GM10847 (cell line): ENCODE results near the gene LONP2.

Source experiments
- POLR2A ChIP-seq: IDR thresholded peaks from 2 replicates; pipeline ENCODE4 v1.6.1; 2011; ENCODE audit not compliant: insufficient read length; ENCODE audit errors: extremely low read depth

The LONP2 gene

GRCh38 chr16:48365601-48366164 is 121.6 kb downstream of the LONP2 start:
- no peak for TF ChIP-seq POLR2A

- TF ChIP-seq POLR2A = no peak
These were observed 122.3 kb downstream of the LONP2 start for GRCh38 chr16:48366165-48367093.

GRCh38 chr16:48367441-48368049 is 123.4 kb downstream of the LONP2 start:
- no peak for TF ChIP-seq POLR2A

GRCh38 chr16:48369765-48370164 is 125.7 kb downstream of the LONP2 start:
- no peak for TF ChIP-seq POLR2A

GRCh38 chr16:48370229-48370628 is 126.1 kb downstream of the LONP2 start:
- no peak for TF ChIP-seq POLR2A

- no peak for TF ChIP-seq POLR2A
These were observed 127.3 kb downstream of the LONP2 start for GRCh38 chr16:48371393-48371780.

- TF ChIP-seq POLR2A = no peak
These were observed 128.6 kb downstream of the LONP2 start for GRCh38 chr16:48372744-48373143.

- TF ChIP-seq POLR2A = no peak
These were observed 129.3 kb downstream of the LONP2 start for GRCh38 chr16:48373258-48374029.

GRCh38 chr16:48374255-48374654 is 130.2 kb downstream of the LONP2 start:
- TF ChIP-seq POLR2A = no peak

- no peak for TF ChIP-seq POLR2A
These were observed 134.2 kb downstream of the LONP2 start for GRCh38 chr16:48378276-48378675.

GRCh38 chr16:48378836-48379235 is 134.7 kb downstream of the LONP2 start:
- TF ChIP-seq POLR2A = no peak

GRCh38 chr16:48381201-48381600 is 137.1 kb downstream of the LONP2 start:
- TF ChIP-seq POLR2A = no peak

GRCh38 chr16:48382131-48382530 is 138.0 kb downstream of the LONP2 start:
- no peak for TF ChIP-seq POLR2A

GRCh38 chr16:48383009-48383876 is 139.1 kb downstream of the LONP2 start:
- no peak for TF ChIP-seq POLR2A
